H1 (cell line): Measurements from ENCODE around the gene GATD1. TPM values are rescaled to one million over a fixed set of nuclear protein-coding genes. Genes with fewer than 3 reads are reported as not detected.

Experiments used
- CTCF ChIA-PET: fragments of 300-600 bp; sonication (Branson Sonifier 250); formaldehyde crosslinking; loops from one replicate; lab custom pipeline; 2021; ENCODE audit not compliant: partially characterized antibody; lab: Charles Lee
- POLR2A ChIA-PET: fragments of 300-600 bp; sonication (Branson Sonifier 250); formaldehyde crosslinking; loops from one replicate; lab custom pipeline; 2021; ENCODE audit warnings: inconsistent platforms; ENCODE audit not compliant: partially characterized antibody; lab: Charles Lee
- DNase-seq, 2 experiments: peaks; one replicate each; pipeline versions ENCODE4 v3.0.0 to v3.0.0-alpha.2; 2010 to 2022; ENCODE audit warnings: low spot score in 2 of 2, low read depth in 1 of 2, mixed read lengths in 1 of 2
- FAIRE-seq: peaks from 2 replicates; lab custom pipeline; 2011; peaks lifted over from hg19 to GRCh38; lab: Jason Lieb, UNC
- H2AFZ ChIP-seq: 2 replicates; pipeline ENCODE4 v1.8.1; 2012; ENCODE audit warnings: low read length, inconsistent platforms
- H2AK5ac ChIP-seq: 2 replicates; pipeline ENCODE4 v1.6.1; 2013; ENCODE audit warnings: low read depth, low read length
- H2BK120ac ChIP-seq: replicated peaks from 2 replicates; pipeline ENCODE3; 2013; ENCODE audit warnings: low read depth, low read length, inconsistent platforms
- H2BK12ac ChIP-seq: 2 replicates; pipeline ENCODE4 v1.6.1; 2013; ENCODE audit warnings: low read depth, low read length
- H2BK15ac ChIP-seq: 2 replicates; pipeline ENCODE4 v1.6.1; 2013; ENCODE audit warnings: low read length
- H2BK20ac ChIP-seq: 2 replicates; pipeline ENCODE4 v1.6.1; 2013; ENCODE audit warnings: low read length
- H2BK5ac ChIP-seq: 2 replicates; pipeline ENCODE4 v1.6.1; 2013; ENCODE audit warnings: low read depth, low read length
- H3K14ac ChIP-seq: 2 replicates; pipeline ENCODE4 v1.6.1; 2013; ENCODE audit warnings: inconsistent platforms; ENCODE audit not compliant: insufficient read length
- H3K18ac ChIP-seq: 2 replicates; pipeline ENCODE4 v1.6.1; 2013; ENCODE audit warnings: low read length; ENCODE audit errors: extremely low read depth
- H3K23ac ChIP-seq: 2 replicates; pipeline ENCODE4 v1.6.1; 2013; ENCODE audit warnings: inconsistent platforms; ENCODE audit not compliant: insufficient read length
- H3K23me2 ChIP-seq: 2 replicates; pipeline ENCODE4 v1.6.1; 2013; ENCODE audit warnings: low read depth, low read length
- H3K27ac ChIP-seq: 2 replicates; pipeline ENCODE4 v1.6.1; 2011; ENCODE audit warnings: low read depth, low read length, inconsistent platforms
- H3K27me3 ChIP-seq, 4 experiments: replicated peaks in 1 of 4; 1 replicate in 1 of 4; 2 replicates in 3 of 4; pipeline versions ENCODE4 v1.6.1 to v1.8.1; 2011 to 2013; ENCODE audit warnings: low read length in 3 of 4, mild to moderate bottlenecking in 3 of 4, inconsistent platforms in 2 of 4, mixed read lengths in 2 of 4, moderate library complexity in 1 of 4; ENCODE audit not compliant: control insufficient read depth in 3 of 4, insufficient read depth in 3 of 4; ENCODE audit errors: extremely low read depth in 1 of 4
- H3K36me3 ChIP-seq, 4 experiments: 2 replicates each; pipeline versions ENCODE4 v1.6.1 to v1.8.1; 2011 to 2013; ENCODE audit warnings: mild to moderate bottlenecking in 4 of 4, low read length in 3 of 4, moderate library complexity in 2 of 4, control low read depth in 1 of 4, inconsistent platforms in 1 of 4; ENCODE audit not compliant: insufficient read depth in 4 of 4, control insufficient read depth in 2 of 4
- H3K4ac ChIP-seq: replicated peaks from 2 replicates; pipeline ENCODE3; 2013; ENCODE audit warnings: low read length, low read depth, mixed read lengths, inconsistent platforms; ENCODE audit not compliant: insufficient read length
- H3K4me1 ChIP-seq, 4 experiments: replicated peaks in 1 of 4; 1 replicate in 1 of 4; 2 replicates in 3 of 4; pipeline versions ENCODE4 v1.6.1 to v1.8.1; 2011 to 2013; ENCODE audit warnings: low read length in 3 of 4, inconsistent platforms in 2 of 4, mixed read lengths in 1 of 4; ENCODE audit not compliant: insufficient read depth in 4 of 4, control insufficient read depth in 3 of 4
- H3K4me2 ChIP-seq, 2 experiments: 2 replicates each; pipeline versions ENCODE4 v1.6.1 to v1.8.1; 2011 to 2013; ENCODE audit warnings: low read depth in 2 of 2, low read length in 2 of 2, control low read depth in 1 of 2, inconsistent platforms in 1 of 2, mild to moderate bottlenecking in 1 of 2; ENCODE audit not compliant: insufficient read depth in 1 of 2
- H3K4me3 ChIP-seq, 4 experiments: fragments of 200-600, 300-600 bp in 1 of 4; sonication (generic), shearing (Covaris generic), sonication (Bioruptor Twin) in 1 of 4; 2 replicates each; pipeline versions ENCODE4 v1.5.1 to v1.8.1; 2011 to 2016; ENCODE audit warnings: low read length in 4 of 4, low read depth in 3 of 4, control low read depth in 2 of 4, inconsistent platforms in 2 of 4, mild to moderate bottlenecking in 2 of 4, mixed read lengths in 1 of 4, moderate library complexity in 1 of 4; ENCODE audit not compliant: insufficient read depth in 2 of 4; ENCODE audit errors: extremely low read depth in 1 of 4
- H3K56ac ChIP-seq: replicated peaks from 2 replicates; pipeline ENCODE3; 2013; ENCODE audit warnings: low read depth, mild to moderate bottlenecking, mixed read lengths, low read length, inconsistent platforms; ENCODE audit not compliant: insufficient read length
- H3K79me1 ChIP-seq: 2 replicates; pipeline ENCODE4 v1.6.1; 2013; ENCODE audit warnings: low read depth, low read length, control low read depth
- H3K79me2 ChIP-seq, 2 experiments: 2 replicates each; pipeline versions ENCODE4 v1.6.1 to v1.8.1; 2012 to 2013; ENCODE audit warnings: low read length in 2 of 2, mild to moderate bottlenecking in 2 of 2, inconsistent platforms in 1 of 2; ENCODE audit not compliant: insufficient read depth in 2 of 2, control insufficient read depth in 1 of 2
- H3K9ac ChIP-seq, 4 experiments: replicated peaks in 1 of 4; 1 replicate in 1 of 4; 2 replicates in 3 of 4; pipeline versions ENCODE4 v1.6.1 to v1.8.1; 2011 to 2013; ENCODE audit warnings: low read depth in 3 of 4, low read length in 3 of 4, control low read depth in 2 of 4, mild to moderate bottlenecking in 2 of 4, moderate library complexity in 2 of 4, inconsistent platforms in 1 of 4; ENCODE audit errors: extremely low read depth in 1 of 4
- H3K9me3 ChIP-seq, 2 experiments: 2 replicates each; pipeline versions ENCODE4 v1.6.1 to v1.8.1; 2012 to 2013; ENCODE audit warnings: mild to moderate bottlenecking in 2 of 2, moderate library complexity in 2 of 2, control low read depth in 1 of 2, inconsistent platforms in 1 of 2, low read depth in 1 of 2, low read length in 1 of 2, mixed read lengths in 1 of 2; ENCODE audit not compliant: insufficient read depth in 2 of 2
- H4K20me1 ChIP-seq, 2 experiments: replicated peaks in 1 of 2; 2 replicates each; pipeline versions ENCODE3 to v1.8.1; 2011 to 2013; ENCODE audit warnings: inconsistent platforms in 2 of 2, low read length in 2 of 2, mild to moderate bottlenecking in 1 of 2; ENCODE audit not compliant: insufficient read depth in 2 of 2, control insufficient read depth in 1 of 2
- H4K5ac ChIP-seq: 2 replicates; pipeline ENCODE4 v1.6.1; 2013; ENCODE audit warnings: low read length, low read depth, mixed read lengths, inconsistent platforms; ENCODE audit not compliant: insufficient read length
- H4K8ac ChIP-seq: 2 replicates; pipeline ENCODE4 v1.8.0; 2013; ENCODE audit warnings: mild to moderate bottlenecking, moderate library complexity, low read length, inconsistent platforms; ENCODE audit not compliant: insufficient read depth; ENCODE audit errors: extremely low read depth
- H4K91ac ChIP-seq: replicated peaks from 2 replicates; pipeline ENCODE3; 2013; ENCODE audit warnings: low read length, mixed read lengths, inconsistent platforms; ENCODE audit not compliant: insufficient read length
- CEBPB ChIP-seq: IDR thresholded peaks from 2 replicates; pipeline ENCODE4 v1.6.1; 2012; ENCODE audit warnings: low read depth, low read length
- HDAC2 ChIP-seq, 2 experiments: fragments of 300-600 bp in 1 of 2; sonication (generic) in 1 of 2; IDR thresholded peaks; 2 replicates each; pipeline ENCODE4 v1.6.1; 2011 to 2012; ENCODE audit warnings: low read depth in 2 of 2, low read length in 2 of 2, mild to moderate bottlenecking in 2 of 2, moderate library complexity in 2 of 2, borderline replicate concordance in 1 of 2, inconsistent platforms in 1 of 2
- POLR2A ChIP-seq, 2 experiments: IDR thresholded peaks; 1 replicate in 1 of 2; 2 replicates in 1 of 2; pipeline ENCODE4 v1.6.1; 2011; ENCODE audit warnings: low read depth in 2 of 2, low read length in 2 of 2, mild to moderate bottlenecking in 2 of 2; ENCODE audit errors: control extremely low read depth in 1 of 2
- SAP30 ChIP-seq: fragments of 300-600 bp; sonication (generic); IDR thresholded peaks from 2 replicates; pipeline ENCODE4 v1.7.1; 2012; ENCODE audit warnings: low read length, moderate library complexity, mild to moderate bottlenecking, inconsistent platforms; ENCODE audit not compliant: insufficient read depth, insufficient replicate concordance
- WGBS, 2 experiments: shearing (Covaris generic) in 1 of 2; methylation state at CpG; one replicate each; pipeline versions ENCODE4 v1.1.6 to v1.1.7; 2013 to 2015; ENCODE audit warnings: low lambda C conversion rate in 2 of 2, mixed read lengths in 2 of 2, inconsistent platforms in 1 of 2, low coverage in 1 of 2, missing lambda C conversion rate in 1 of 2; ENCODE audit not compliant: insufficient replicate concordance in 2 of 2, insufficient coverage in 1 of 2, insufficient read length in 1 of 2; ENCODE audit errors: extremely low coverage in 1 of 2, missing lambda C conversion rate in 1 of 2; 5-methylcytosine and 5-hydroxymethylcytosine counted together
- polyA plus RNA-seq, 7 experiments: library from polyadenylated mRNA; depleted of rRNA in 3 of 7; stranded (reverse) in 5 of 7; unstranded in 2 of 7; fragments of >200 nt in 5 of 7; fragments of 200-250 nt in 2 of 7; gene quantifications; 1 replicate in 5 of 7; 2 replicates in 1 of 7; 4 replicates in 1 of 7; pipeline versions ENCODE4 v1.2.1 to v1.2.3, GENCODE V29; 2011 to 2013; ENCODE audit warnings: missing spikeins in 2 of 7, mixed read lengths in 2 of 7
- total RNA-seq: library from RNA; stranded (reverse); fragmentation: NEBNext Ultra II Directional; extraction: Animal tissue kit (Norgen Biotek cat#: 25700); gene quantifications from 2 replicates; pipeline ENCODE4 v1.2.1, GENCODE V29; 2021

Gene GATD1
- total and polyA plus RNA-seq, 2 of the 8 experiments (the other 6 are each of a cell fraction or from before 2014, with no cell fraction given), result 47.5 to 54.8 TPM

DNA sequence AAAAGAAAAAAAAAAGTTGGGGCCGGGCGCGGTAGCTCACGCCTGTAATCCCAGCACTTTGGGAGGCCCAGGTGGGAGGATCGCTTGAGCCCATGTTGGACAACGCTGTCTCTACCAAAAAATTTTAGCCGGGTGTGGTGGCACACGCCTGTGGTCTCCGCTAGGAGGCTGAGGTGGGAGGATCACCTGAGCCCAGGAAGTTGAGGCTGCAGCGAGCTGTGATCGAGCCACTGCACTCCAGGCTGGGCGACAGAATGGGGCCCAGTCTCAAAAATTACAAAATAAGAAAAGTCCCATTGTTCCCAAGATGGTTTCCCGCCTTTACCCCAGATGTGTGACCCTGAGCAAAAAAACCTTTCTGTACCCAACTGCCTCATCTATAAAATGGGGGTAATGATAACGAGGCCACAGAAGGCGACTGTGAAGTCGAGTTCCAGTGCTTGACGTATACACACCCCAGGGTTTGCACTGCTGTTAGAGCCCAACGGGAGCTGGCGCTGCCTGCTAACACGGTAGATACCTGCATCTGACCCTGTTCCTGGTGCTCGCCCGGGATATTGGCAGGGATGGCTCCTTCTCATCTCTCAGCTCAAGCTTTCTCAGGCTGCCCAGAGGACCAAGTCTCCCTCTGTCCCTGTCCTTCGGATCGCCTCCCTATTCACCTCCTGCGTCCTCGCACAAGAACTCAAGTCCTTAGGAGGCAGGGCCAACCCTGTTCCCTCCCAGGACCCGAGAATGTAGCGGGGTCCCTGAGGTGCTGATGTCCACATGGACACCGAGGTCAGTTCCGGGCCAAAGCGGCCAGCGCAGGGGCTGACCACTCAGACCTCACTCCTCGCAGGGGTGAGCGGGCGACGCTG is 31.4 kb upstream of the GATD1 start:
- Histone ChIP-seq H3K9me3 (no peaks in the 10 kb centered on the region), H3K4ac (no peak overlapping the region), H3K4me2 (peak overlapping the region; percentile 91 to 92), H3K79me2 (peaks cover 7 to 32% of the 10 kb centered on the region in 2 experiments; a peak in 3 of 4 replicates), H3K9ac (peak overlapping the region; percentile 73 to 99 (median 93)), H3K79me1 (peaks cover 2% of the 10 kb centered on the region; the same call in 1 of the 2 replicates), H3K4me1 (peaks cover 4 to 17% (median 7%) of the 10 kb centered on the region in 4 experiments; a peak in 6 of 7 replicates), H3K56ac (peak overlapping the region; percentile 57), H4K5ac (peak overlapping the region; percentile 20), H3K14ac (no peak overlapping the region), H3K23me2 (peaks cover 13% of the 10 kb centered on the region; the same call in 1 of the 2 replicates), H2AK5ac (no peak overlapping the region; the same call in 1 of the 2 replicates), H3K27ac (peak overlapping the region; percentile 99), H3K27me3 (no peaks in the 10 kb centered on the region; a peak in 1 of 7 replicates), H4K20me1 (peaks cover 10 to 24% of the 10 kb centered on the region in 2 experiments), H3K23ac (no peak overlapping the region), H2AFZ (no peak overlapping the region), H4K91ac (peak overlapping the region; percentile 48), H2BK15ac (no peak overlapping the region), H3K4me3 (peak overlapping the region; percentile 66 to 100 (median 90)), H2BK20ac (no peak overlapping the region), H3K18ac (peak overlapping the region; percentile 33; the same call in 1 of the 2 replicates), H2BK5ac (peak overlapping the region; percentile 100), H3K36me3 (peaks cover 16 to 29% (median 26%) of the 10 kb centered on the region in 4 experiments), H2BK120ac (no peak overlapping the region), H4K8ac (peak overlapping the region; percentile 100; the same call in 1 of the 2 replicates), H2BK12ac (peak overlapping the region; percentile 31; the same call in 1 of the 2 replicates)
- FAIRE-seq (no peak), DNase-seq (no peak)
- WGBS, 2 experiments, result 42% methylated on average over 36 of the region's 36 CpGs; no CpG with 5 or more reads in 1 of the 2 experiments
- ChIA-PET CTCF (interaction anchor here (0.6 to 1.6 kb wide), 2 partner anchors 21 to 46 kb away, joined by 3 to 5 read pairs; no protein-coding TSS in a partner anchor), POLR2A (interaction anchor here (0.5 to 53.0 kb wide), 18 partner anchors 10 to 514 kb away, joined by 3 to 1917 read pairs (median 4); partner anchors contain the start of genes CD151, CEND1, CRACR2B and GATD1)
- no peak; a peak in 1 of 3 replicates for TF ChIP-seq POLR2A (IDR thresholded peaks at IDR 0.05; ENCODE audit: control extremely low read depth in 1 of 2, low read depth in 2 of 2, low read length in 2 of 2)
- peak; percentile 77 for TF ChIP-seq SAP30
- TF ChIP-seq CEBPB, result no peak
- peak in 1 of 2 experiments; percentile 52; a peak in 1 of 4 replicates for TF ChIP-seq HDAC2 (IDR thresholded peaks at IDR 0.05; ENCODE audit: borderline replicate concordance in 1 of 2, low read depth in 2 of 2, low read length in 2 of 2)
